ENCODE data around the gene MT1F. TPM values are rescaled to one million over a fixed set of nuclear protein-coding genes. Genes with fewer than 3 reads are reported as not detected.
A peak's percentile ranks its signal among the peaks of the same experiment; 100 is the strongest.

Gene MT1F
- total and polyA plus RNA-seq, 2 experiments from 2014 or later: not detected

DNA sequence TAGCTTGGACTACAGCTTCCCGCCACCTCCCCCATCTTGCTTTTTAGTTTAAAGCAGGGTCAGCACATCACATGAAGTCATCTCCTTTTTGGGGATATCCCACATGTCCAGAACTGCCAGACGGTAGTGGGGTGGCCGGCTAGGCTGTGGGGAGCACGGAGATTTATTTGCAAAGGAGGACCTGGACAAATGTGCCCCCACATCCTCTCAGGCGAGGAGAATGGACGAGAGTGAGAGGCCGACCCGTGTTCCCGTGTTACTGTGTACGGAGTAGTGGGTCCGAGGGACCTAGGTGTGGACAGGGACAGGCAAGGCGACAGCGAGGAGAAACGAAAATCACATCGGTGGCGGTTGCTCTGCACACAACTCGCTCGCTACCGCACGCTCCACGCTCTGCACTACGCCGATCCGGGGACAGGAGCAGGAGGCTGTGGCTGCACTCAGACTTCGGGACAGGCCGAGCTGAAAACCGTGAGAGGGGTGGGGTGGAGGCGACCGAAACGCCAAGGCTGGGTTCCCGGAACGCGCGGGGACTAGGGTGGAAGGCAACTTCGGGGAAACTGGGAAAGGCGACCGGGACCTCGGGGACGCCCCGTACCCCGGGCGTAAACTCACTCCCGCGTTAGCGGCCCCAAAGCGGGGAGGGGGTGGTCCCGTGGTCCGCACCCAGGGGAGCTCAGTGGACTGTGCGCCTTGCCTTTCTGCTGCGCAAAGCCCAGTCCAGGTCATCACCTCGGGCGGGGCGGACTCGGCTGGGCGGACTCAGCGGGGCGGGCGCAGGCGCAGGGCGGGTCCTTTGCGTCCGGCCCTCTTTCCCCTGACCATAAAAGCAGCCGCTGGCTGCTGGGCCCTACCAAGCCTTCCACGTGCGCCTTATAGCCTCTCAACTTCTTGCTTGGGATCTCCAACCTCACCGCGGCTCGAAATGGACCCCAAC, 19.7 kb upstream of the MT1F start, which contains the start of gene MT1A:
Gene MT1A, plus strand, starts transcription at position 853 of the 937 bp plus-strand sequence. Its CDS starts 73 bp downstream, at position 926.
- Histone ChIP-seq H3K9me3 (ENCODE audit: low read depth) (no peaks in the 10 kb centered on the region), H3K36me3 (no peaks in the 10 kb centered on the region), H3K27me3 (peaks cover 100% of the 10 kb centered on the region), H3K27ac (no peak within 1 kb of the TSS), H3K4me3 (peak within 1 kb of the TSS; percentile 36), H3K4me1 (ENCODE audit: low read depth) (no peaks in the 10 kb centered on the region)
- peak; percentile 65 to 69 for DNase-seq (ENCODE audit: low read depth in 1 of 2, low spot score in 1 of 2)
- TF ChIP-seq, protein P1, sequence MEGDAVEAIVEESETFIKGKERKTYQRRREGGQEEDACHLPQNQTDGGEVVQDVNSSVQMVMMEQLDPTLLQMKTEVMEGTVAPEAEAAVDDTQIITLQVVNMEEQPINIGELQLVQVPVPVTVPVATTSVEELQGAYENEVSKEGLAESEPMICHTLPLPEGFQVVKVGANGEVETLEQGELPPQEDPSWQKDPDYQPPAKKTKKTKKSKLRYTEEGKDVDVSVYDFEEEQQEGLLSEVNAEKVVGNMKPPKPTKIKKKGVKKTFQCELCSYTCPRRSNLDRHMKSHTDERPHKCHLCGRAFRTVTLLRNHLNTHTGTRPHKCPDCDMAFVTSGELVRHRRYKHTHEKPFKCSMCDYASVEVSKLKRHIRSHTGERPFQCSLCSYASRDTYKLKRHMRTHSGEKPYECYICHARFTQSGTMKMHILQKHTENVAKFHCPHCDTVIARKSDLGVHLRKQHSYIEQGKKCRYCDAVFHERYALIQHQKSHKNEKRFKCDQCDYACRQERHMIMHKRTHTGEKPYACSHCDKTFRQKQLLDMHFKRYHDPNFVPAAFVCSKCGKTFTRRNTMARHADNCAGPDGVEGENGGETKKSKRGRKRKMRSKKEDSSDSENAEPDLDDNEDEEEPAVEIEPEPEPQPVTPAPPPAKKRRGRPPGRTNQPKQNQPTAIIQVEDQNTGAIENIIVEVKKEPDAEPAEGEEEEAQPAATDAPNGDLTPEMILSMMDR (IDR thresholded peaks at IDR 0.05; ENCODE audit: low read depth, low read length): no peak

DNA sequence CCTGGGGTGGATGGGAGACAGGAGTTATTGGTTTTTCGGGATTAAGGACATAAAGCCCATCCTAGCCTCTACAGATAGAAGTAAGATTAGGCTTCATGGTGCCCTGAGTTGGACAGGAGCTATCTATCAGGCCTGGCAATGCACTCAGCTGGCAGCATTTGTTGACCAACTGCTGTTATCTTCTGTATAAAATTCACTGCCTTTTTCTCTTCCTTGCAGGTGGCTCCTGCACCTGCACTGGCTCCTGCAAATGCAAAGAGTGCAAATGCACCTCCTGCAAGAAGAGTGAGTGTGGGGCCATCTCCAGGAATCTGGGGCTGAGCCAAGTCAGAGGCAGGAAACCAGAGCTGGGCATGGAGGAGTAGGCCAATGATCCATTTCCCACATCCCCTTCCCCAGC, 18.7 kb upstream of the MT1F start:
- peaks cover 100% of the 10 kb centered on the region for H3K27me3 ChIP-seq
- H3K9me3 ChIP-seq (ENCODE audit: low read depth): no peaks in the 10 kb centered on the region
- no peaks in the 10 kb centered on the region for H3K36me3 ChIP-seq
- no peak for DNase-seq (ENCODE audit: low read depth in 1 of 2, low spot score in 1 of 2)
- TF ChIP-seq, protein P1 (IDR thresholded peaks at IDR 0.05; ENCODE audit: low read depth, low read length): no peak
- H3K27ac ChIP-seq: no peak overlapping the region
- no peak overlapping the region for H3K4me3 ChIP-seq
- H3K4me1 ChIP-seq (ENCODE audit: low read depth): peaks cover 5% of the 10 kb centered on the region

DNA sequence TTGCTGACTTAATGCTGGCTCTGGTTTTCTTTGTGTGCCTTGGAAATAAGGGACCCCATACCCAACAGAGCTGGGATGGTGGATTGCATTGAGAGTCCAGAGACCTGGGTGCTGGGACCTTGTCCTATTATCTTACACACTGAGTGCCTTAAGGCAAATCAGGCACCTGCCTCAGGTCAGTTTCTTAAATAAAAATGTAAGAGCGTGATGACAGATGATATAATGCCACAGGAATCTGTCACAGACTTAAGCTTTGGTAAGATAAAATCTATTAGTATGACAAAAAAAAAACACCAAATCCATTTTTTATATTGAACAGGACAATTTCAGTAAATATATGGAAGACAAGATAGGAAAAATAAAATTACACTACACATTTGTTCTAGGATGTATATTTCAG, 17.7 kb upstream of the MT1F start:
- no peak for DNase-seq (ENCODE audit: low read depth in 1 of 2, low spot score in 1 of 2)
- no peak overlapping the region for H3K27ac ChIP-seq
- H3K36me3 ChIP-seq: no peaks in the 10 kb centered on the region
- TF ChIP-seq, protein P1 (IDR thresholded peaks at IDR 0.05; ENCODE audit: low read depth, low read length): no peak
- H3K4me1 ChIP-seq (ENCODE audit: low read depth): peaks cover 5% of the 10 kb centered on the region
- peaks cover 100% of the 10 kb centered on the region for H3K27me3 ChIP-seq
- H3K4me3 ChIP-seq: no peak overlapping the region
- H3K9me3 ChIP-seq (ENCODE audit: low read depth): no peaks in the 10 kb centered on the region

DNA sequence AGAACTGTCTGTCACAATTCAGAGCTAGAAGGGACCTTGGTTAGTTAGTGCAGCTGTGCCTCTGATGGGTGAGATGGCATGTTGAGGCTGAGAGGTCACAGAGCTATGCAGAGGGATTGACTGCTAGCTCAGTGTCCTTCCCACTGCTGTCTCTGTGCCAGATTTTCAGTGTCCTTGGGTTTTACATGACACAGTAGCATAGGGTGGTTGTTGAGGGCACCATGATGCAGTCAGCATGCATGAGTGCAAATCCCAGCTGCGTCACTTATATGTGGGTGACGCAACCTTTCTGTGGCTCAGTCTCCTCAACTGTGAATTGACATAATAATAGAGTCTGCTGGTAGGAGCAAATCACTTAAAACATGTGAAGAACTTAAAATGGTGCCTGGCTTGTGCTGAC, 16.6 kb upstream of the MT1F start:
- DNase-seq (ENCODE audit: low read depth in 1 of 2, low spot score in 1 of 2): no peak
- Histone ChIP-seq H3K4me3 (no peak overlapping the region), H3K36me3 (no peaks in the 10 kb centered on the region), H3K27ac (no peak overlapping the region), H3K4me1 (ENCODE audit: low read depth) (peaks cover 5% of the 10 kb centered on the region), H3K27me3 (peaks cover 100% of the 10 kb centered on the region), H3K9me3 (ENCODE audit: low read depth) (no peaks in the 10 kb centered on the region)
- TF ChIP-seq, protein P1 (IDR thresholded peaks at IDR 0.05; ENCODE audit: low read depth, low read length): no peak

DNA sequence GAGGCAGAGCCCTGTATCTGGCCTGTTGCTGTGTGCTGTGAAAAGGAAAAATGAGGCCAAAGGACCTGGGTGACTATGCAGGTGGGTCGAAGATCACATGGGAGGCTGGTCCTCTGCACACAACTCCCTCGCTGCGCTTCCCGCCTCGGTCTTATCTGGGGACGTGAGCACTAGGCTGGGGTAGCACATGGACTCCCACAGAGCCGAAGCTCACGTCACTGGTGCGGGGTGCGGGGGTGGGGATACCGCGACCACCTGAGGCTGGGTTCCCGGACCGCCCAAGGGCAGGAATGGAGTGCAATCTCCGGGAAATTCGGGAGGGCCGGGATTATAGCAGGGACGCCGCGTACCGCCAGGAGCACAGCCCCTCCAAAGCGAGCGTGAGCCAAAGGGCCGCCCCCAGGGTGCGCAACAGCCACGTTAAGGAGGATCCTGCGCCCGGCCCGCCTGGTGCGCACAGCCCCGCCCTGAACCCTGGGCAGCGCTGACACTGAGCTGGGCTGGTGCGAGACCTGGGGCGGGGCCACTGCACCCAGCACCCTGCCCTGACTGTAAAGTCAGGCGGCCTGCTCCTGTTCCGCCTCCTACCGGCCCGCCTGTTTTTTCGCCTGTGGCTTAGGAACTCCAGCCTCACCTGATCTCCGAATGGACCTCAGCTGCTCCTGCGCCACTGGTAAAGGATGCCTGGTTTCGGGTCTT, 14.5 kb upstream of the MT1F start:
- peak; percentile 39 to 70 for DNase-seq (ENCODE audit: low read depth in 1 of 2, low spot score in 1 of 2)
- H3K27me3 ChIP-seq: peaks cover 100% of the 10 kb centered on the region
- no peak overlapping the region for H3K27ac ChIP-seq
- TF ChIP-seq, protein P1 (IDR thresholded peaks at IDR 0.05; ENCODE audit: low read depth, low read length): peak; percentile 46
- peaks cover 5% of the 10 kb centered on the region for H3K4me1 ChIP-seq (ENCODE audit: low read depth)
- H3K36me3 ChIP-seq: no peaks in the 10 kb centered on the region
- no peak overlapping the region for H3K4me3 ChIP-seq
- H3K9me3 ChIP-seq (ENCODE audit: low read depth): no peaks in the 10 kb centered on the region
